Measurements from ENCODE around the gene SLC26A9.

DNA sequence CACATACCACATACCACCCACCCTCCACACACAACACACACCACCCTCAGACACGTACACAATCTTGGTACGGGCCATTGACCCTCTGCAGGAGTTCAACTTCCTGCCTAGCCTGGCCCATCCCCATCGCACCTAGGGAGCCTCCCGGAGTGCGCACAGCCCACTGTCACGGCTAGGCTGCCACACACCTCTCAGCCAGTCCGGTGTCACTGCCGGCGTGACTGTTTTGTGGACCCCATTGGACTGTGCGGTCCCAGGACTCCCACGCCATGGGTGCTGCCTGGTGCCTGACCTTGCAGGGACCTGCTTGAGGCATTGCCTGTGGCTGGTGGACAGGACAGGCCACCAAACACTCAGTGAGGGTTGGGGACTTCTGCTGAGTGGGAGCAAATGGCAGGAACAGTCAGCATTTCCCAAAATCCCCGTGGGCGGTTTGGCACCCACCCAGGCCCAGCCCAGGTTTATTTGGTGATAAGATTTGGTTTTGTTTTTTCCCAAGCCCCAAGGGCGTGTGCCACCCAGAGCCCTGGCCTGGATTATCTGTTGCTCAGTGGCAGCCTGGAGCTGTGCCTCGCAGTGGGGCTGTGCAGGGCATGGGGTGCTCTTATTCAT lies 32.2 kb upstream of the SLC26A9 start:
- TF ChIP-seq POLR2AphosphoS5 (IDR thresholded peaks at IDR 0.05; ENCODE audit: low read depth, low read length): no peak
- TF ChIP-seq, protein P1, sequence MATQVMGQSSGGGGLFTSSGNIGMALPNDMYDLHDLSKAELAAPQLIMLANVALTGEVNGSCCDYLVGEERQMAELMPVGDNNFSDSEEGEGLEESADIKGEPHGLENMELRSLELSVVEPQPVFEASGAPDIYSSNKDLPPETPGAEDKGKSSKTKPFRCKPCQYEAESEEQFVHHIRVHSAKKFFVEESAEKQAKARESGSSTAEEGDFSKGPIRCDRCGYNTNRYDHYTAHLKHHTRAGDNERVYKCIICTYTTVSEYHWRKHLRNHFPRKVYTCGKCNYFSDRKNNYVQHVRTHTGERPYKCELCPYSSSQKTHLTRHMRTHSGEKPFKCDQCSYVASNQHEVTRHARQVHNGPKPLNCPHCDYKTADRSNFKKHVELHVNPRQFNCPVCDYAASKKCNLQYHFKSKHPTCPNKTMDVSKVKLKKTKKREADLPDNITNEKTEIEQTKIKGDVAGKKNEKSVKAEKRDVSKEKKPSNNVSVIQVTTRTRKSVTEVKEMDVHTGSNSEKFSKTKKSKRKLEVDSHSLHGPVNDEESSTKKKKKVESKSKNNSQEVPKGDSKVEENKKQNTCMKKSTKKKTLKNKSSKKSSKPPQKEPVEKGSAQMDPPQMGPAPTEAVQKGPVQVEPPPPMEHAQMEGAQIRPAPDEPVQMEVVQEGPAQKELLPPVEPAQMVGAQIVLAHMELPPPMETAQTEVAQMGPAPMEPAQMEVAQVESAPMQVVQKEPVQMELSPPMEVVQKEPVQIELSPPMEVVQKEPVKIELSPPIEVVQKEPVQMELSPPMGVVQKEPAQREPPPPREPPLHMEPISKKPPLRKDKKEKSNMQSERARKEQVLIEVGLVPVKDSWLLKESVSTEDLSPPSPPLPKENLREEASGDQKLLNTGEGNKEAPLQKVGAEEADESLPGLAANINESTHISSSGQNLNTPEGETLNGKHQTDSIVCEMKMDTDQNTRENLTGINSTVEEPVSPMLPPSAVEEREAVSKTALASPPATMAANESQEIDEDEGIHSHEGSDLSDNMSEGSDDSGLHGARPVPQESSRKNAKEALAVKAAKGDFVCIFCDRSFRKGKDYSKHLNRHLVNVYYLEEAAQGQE (IDR thresholded peaks at IDR 0.05; ENCODE audit: insufficient read depth in 1 of 2, low read depth in 2 of 2, low read length in 2 of 2): no peak
- no peak for TF ChIP-seq TAF1 (IDR thresholded peaks at IDR 0.05; ENCODE audit: borderline replicate concordance, insufficient read depth, low read length)

Measured in PFSK-1 (cell line).